ENCODE measurements around the gene RHOV.

GRCh38 chr15:40825661-40826422 is 48.2 kb downstream of the RHOV start:
- TF ChIP-seq PATZ1 (CRISPR knock-in tag; IDR thresholded peaks at IDR 0.05; ENCODE audit: borderline replicate concordance) (no peak), CREB5 (CRISPR knock-in tag; IDR thresholded peaks at IDR 0.05; ENCODE audit: low read depth) (no peak)
